ENCODE measurements around the gene ZFHX3. TPM values are rescaled to one million over a fixed set of nuclear protein-coding genes. Genes with fewer than 3 reads are reported as not detected.

The ZFHX3 gene
- polyA plus RNA-seq, 3 donors from 2014 or later: 0.05 to 1.4 (median 1.0) TPM

DNA sequence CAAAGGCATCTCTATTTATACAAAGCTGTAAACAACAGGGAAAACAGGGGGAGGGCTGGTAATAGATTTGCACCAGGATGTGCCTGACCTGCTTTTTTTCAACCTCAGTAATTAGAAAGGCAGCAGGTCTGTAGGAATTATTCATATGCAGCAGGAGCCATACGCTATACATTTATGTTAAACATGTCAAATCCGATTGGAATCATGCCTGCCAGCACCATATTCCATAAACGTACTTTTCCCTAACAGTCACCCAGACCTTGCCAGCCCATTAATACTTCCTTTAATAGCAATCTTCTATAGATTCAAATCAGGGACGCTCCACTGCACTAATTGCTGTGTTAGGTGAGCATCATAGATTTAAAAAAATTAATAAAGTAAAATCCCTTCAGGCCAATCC is 223.9 kb downstream of the ZFHX3 start:
- H3K27ac Mint-ChIP-seq: no peak overlapping the region
- peaks cover 0 to 2% (median 0%) of the 10 kb centered on the region in 3 donors for H3K27me3 Mint-ChIP-seq (ENCODE audit: low read depth in 3 of 3)
- no peak overlapping the region for H3K4me3 Mint-ChIP-seq
- no peak for DNase-seq
- no peaks in the 10 kb centered on the region for H3K9me3 Mint-ChIP-seq
- no peaks in the 10 kb centered on the region for H3K4me1 Mint-ChIP-seq
- no peaks in the 10 kb centered on the region for H3K36me3 Mint-ChIP-seq

DNA sequence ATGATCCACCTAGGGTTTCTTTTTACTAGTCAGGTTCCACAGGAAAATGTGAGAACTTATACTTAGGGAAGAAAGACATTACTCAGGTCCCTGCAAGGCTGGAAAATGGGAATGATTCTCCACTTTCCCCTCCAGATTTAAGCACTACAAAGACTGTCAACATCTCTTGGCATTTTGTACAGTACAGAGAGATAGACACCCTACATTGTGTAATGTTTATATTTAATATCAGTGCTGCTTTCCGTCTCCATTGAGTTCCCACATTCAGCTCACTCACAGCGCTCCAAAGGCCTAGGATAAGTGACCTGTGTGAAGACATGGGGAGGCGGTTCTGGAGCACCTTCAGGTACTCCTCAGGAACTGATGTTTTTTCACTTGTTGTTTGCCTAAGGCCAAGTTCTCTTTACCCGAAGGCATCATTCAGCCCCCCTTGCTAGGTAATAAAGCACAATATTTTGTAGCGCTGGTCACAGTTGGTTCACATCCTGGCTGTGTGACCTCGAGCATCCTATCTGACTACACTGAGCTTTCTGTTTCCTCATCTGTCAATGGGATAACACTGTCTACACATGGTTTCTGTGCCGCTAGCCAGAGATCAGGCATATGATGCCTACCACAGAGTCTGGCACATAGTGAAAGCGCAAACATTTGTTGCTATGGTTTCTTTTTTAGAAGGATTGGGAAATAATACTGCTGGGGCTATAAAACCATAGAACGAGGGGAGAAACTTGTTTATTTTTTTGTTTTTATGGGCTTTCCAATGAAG is 226.6 kb downstream of the ZFHX3 start:
- Mint-ChIP-seq H3K4me1 (no peaks in the 10 kb centered on the region), H3K36me3 (no peaks in the 10 kb centered on the region), H3K9me3 (no peaks in the 10 kb centered on the region), H3K4me3 (no peak overlapping the region), H3K27me3 (ENCODE audit: low read depth in 3 of 3) (peaks cover 0 to 2% (median 0%) of the 10 kb centered on the region in 3 donors), H3K27ac (no peak overlapping the region)
- DNase-seq: no peak

GRCh38 chr16:72819345-72819744 is 228.6 kb downstream of the ZFHX3 start:
- Mint-ChIP-seq H3K9me3 (no peaks in the 10 kb centered on the region), H3K27me3 (ENCODE audit: low read depth in 3 of 3) (peaks cover 0 to 2% (median 0%) of the 10 kb centered on the region in 3 donors), H3K27ac (no peak overlapping the region), H3K4me3 (no peak overlapping the region), H3K4me1 (peaks cover 3 to 5% of the 10 kb centered on the region in 2 donors), H3K36me3 (no peaks in the 10 kb centered on the region)
- DNase-seq: no peak

DNA sequence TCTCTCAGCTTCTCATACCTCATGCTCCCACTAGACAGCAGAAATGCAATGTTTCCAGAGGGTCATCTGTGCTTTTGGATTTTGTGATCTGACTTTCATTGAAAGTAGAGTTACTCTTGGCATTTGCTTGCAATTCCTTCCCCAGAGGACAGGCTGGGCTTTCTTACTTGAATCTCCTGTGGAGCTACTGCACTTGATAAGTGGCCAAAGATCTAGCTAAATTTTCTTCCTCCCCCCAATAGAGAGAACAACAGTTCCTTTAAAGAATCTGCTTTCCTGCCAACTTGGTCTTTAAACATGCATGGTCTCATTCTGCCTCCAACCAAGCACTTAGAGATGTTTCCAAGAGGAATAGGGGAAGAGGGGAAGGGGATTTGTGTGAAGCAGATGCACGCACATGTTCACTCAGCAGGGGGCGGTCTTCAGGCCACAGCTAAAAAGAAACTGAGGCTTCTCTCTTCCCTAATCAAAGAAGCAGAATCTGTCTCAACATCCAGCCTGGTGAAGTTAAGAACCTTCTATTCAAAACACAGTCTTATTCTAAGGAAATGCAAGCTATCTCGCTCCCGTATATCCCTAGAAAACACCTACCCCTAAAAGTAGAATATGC is 229.6 kb downstream of the ZFHX3 start:
- Mint-ChIP-seq H3K36me3 (no peaks in the 10 kb centered on the region), H3K4me1 (peaks cover 3 to 10% of the 10 kb centered on the region in 2 donors), H3K27ac (no peak overlapping the region)

DNA sequence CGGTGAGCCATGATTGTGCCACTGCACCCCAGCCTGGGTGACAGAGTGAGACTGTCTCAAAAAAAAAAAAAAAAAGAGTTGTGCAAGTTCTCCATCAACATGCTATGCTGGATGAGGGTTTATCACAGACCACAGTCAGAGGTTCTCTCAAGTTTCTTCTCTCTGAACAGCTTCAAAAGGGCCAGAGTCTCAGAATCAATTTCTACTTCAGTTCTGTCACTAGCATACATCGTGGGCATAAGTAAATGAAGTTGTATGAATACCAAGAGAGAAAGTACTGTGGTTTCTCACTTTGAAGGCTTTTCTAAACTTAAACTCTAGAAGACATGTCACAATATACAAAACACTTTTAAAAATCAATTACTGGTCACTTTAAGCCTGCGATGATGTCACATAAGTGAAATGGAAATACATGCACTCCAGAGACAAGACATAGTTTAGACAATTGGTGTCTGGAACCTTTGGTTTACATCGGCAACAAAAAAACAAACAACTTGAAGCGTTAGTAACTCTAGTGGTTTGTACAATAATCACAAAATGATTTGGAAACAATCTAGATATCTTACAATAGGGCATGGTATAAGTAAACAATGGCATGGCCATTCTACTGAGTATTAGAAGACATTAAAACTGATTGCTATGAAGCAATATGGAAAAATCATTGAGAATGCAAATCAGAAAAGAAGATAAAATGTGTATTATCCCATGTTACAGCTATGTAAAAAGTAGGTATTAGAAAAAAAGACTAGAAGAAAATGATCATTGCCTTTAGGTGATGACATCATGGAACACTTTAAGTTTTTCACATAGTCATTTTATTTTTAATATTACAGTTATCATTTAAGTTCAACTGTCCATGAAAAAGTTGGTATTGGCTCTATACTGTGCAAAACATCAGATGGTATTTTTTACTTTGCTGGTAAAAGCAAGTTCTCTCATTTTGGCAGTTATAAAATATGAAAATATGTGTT is 232.3 kb downstream of the ZFHX3 start:
- H3K27me3 Mint-ChIP-seq (ENCODE audit: low read depth in 3 of 3): peaks cover 0 to 2% (median 0%) of the 10 kb centered on the region in 3 donors
- H3K4me3 Mint-ChIP-seq: no peak overlapping the region
- no peak for DNase-seq
- H3K36me3 Mint-ChIP-seq: peaks cover 0 to 5% (median 0%) of the 10 kb centered on the region in 3 donors
- H3K9me3 Mint-ChIP-seq: no peaks in the 10 kb centered on the region
- H3K4me1 Mint-ChIP-seq: peaks cover 3 to 10% of the 10 kb centered on the region in 2 donors
- H3K27ac Mint-ChIP-seq: peak overlapping the region in 1 of 6 donors; percentile 24

More for the DNA sequence above, 229.6 kb downstream of the ZFHX3 start:
- H3K9me3 Mint-ChIP-seq: no peaks in the 10 kb centered on the region
- peaks cover 0 to 2% (median 0%) of the 10 kb centered on the region in 3 donors for H3K27me3 Mint-ChIP-seq (ENCODE audit: low read depth in 3 of 3)
- DNase-seq: no peak
- H3K4me3 Mint-ChIP-seq: no peak overlapping the region

DNA sequence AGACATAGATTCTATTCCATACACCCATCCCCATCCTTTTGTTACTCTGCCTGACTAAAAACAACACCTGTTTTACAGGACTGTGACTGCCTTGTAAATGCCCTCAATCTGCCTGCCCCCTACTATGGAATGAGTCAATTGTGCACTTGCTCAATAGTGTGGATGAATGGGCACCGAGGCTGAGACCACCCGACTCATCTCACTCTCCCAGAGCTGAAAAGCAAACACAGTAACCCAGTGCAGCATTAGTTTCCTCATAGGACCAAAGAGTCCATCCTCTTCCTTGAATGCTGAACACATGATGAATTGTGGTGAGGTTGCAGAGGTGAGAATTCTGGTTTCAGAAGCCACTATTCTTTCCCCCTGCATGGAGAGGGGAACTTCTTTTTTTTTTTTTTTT is 233.7 kb downstream of the ZFHX3 start:
- peaks cover 0 to 2% (median 0%) of the 10 kb centered on the region in 3 donors for H3K27me3 Mint-ChIP-seq (ENCODE audit: low read depth in 3 of 3)
- H3K4me3 Mint-ChIP-seq: no peak overlapping the region
- H3K9me3 Mint-ChIP-seq: no peaks in the 10 kb centered on the region
- DNase-seq: no peak
- H3K36me3 Mint-ChIP-seq: peaks cover 0 to 5% (median 0%) of the 10 kb centered on the region in 3 donors
- H3K4me1 Mint-ChIP-seq: peaks cover 3 to 10% of the 10 kb centered on the region in 2 donors
- H3K27ac Mint-ChIP-seq: no peak overlapping the region

DNA sequence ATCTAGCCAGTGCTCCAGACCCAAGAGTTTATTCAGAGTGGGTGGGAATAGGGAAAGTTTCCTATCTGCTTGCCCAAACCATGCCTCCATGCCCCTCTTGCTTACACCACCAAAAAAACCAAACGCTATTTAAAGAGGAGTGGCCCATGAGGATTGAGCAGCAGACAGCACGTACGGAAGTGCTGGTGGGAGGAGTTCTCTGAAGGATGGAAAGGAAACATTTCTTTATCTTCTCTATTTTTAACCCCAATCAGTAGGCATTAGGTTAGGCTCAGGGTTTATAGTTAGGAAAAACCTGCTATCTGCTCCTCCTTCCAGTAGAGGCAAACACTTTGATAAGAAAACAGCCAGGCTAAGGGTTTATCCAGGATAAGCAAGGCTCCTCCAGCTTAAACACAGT is 235.3 kb downstream of the ZFHX3 start:
- Mint-ChIP-seq H3K4me3 (no peak overlapping the region), H3K4me1 (peaks cover 3 to 10% of the 10 kb centered on the region in 2 donors), H3K27me3 (ENCODE audit: low read depth in 3 of 3) (peaks cover 0 to 2% (median 0%) of the 10 kb centered on the region in 3 donors), H3K36me3 (peaks cover 0 to 5% (median 0%) of the 10 kb centered on the region in 3 donors), H3K9me3 (no peaks in the 10 kb centered on the region), H3K27ac (no peak overlapping the region)
- DNase-seq: no peak

- DNase-seq: no peak
- Mint-ChIP-seq H3K27ac (no peak overlapping the region), H3K36me3 (peaks cover 0 to 5% (median 0%) of the 10 kb centered on the region in 3 donors), H3K27me3 (ENCODE audit: low read depth in 3 of 3) (peaks cover 0 to 2% (median 0%) of the 10 kb centered on the region in 3 donors), H3K4me1 (peaks cover 3 to 10% of the 10 kb centered on the region in 2 donors), H3K9me3 (no peaks in the 10 kb centered on the region), H3K4me3 (no peak overlapping the region)
These were observed 236.1 kb downstream of the ZFHX3 start for GRCh38 chr16:72811876-72812275.

DNA sequence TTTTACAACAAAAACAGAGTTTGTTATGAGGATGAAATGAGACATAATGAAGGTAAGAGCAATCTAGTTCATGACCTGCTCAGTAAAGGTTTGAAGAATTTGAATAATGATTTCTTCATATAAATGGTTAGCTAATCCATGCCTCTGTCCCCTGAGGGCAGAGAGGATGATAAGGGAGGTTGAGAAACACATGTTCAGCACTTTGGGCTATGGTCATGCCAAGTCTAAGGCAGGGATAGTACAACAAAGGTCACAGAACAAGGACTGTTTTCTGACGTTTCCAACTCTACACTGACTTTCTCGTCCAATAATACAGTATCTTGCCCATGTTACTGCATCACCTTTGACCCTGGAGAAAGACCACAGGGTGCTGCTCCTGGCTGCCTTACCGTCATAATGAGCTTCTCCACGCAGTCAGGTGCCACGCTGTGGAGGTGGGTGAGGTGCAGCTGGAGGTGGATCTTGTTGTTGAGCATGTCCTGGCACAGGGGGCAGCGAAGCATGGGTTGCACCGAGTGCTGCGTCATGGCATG is 236.7 kb downstream of the ZFHX3 start:
- Mint-ChIP-seq H3K27me3 (ENCODE audit: low read depth in 3 of 3) (peaks cover 0 to 2% (median 0%) of the 10 kb centered on the region in 3 donors), H3K4me3 (no peak overlapping the region), H3K36me3 (peaks cover 0 to 5% (median 0%) of the 10 kb centered on the region in 3 donors), H3K9me3 (no peaks in the 10 kb centered on the region), H3K4me1 (peaks cover 3 to 10% of the 10 kb centered on the region in 2 donors), H3K27ac (no peak overlapping the region)
- DNase-seq: no peak

- peaks cover 5 to 10% of the 10 kb centered on the region in 2 donors for H3K4me1 Mint-ChIP-seq
- no peaks in the 10 kb centered on the region for H3K9me3 Mint-ChIP-seq
- no peak overlapping the region for H3K27ac Mint-ChIP-seq
- H3K36me3 Mint-ChIP-seq: peaks cover 0 to 5% (median 0%) of the 10 kb centered on the region in 3 donors
- no peak for DNase-seq
- peaks cover 0 to 2% (median 0%) of the 10 kb centered on the region in 3 donors for H3K27me3 Mint-ChIP-seq (ENCODE audit: low read depth in 3 of 3)
- H3K4me3 Mint-ChIP-seq: no peak overlapping the region
These were observed 237.4 kb downstream of the ZFHX3 start for GRCh38 chr16:72810480-72810879.

DNA sequence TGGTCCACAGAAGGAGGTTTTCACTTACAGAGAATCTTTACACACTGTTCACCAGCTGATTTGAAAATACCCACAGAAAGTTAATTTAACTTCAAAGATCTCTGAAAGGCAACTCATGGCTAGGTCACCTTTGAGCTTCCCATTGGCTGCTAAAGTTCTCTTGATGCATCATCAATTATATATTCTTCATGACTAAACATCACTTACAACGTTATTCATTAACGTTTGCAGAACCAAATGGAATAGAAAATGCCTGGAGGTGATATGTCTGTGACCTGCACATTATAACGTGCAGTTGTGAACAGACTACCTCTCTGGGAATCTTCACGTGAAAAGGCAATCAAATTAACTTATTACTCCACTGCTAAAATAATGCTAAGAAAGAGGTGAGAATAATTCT is 238.5 kb downstream of the ZFHX3 start:
- Mint-ChIP-seq H3K9me3 (no peaks in the 10 kb centered on the region), H3K4me3 (no peak overlapping the region), H3K36me3 (peaks cover 0 to 5% (median 0%) of the 10 kb centered on the region in 3 donors), H3K4me1 (peaks cover 2 to 5% of the 10 kb centered on the region in 2 donors), H3K27me3 (ENCODE audit: low read depth in 3 of 3) (no peaks in the 10 kb centered on the region), H3K27ac (no peak overlapping the region)
- DNase-seq: no peak

GRCh38 chr16:72808754-72809153 is 239.2 kb downstream of the ZFHX3 start:
- Mint-ChIP-seq H3K4me1 (peaks cover 0 to 2% of the 10 kb centered on the region in 2 donors), H3K36me3 (peaks cover 0 to 5% (median 0%) of the 10 kb centered on the region in 3 donors)

DNA sequence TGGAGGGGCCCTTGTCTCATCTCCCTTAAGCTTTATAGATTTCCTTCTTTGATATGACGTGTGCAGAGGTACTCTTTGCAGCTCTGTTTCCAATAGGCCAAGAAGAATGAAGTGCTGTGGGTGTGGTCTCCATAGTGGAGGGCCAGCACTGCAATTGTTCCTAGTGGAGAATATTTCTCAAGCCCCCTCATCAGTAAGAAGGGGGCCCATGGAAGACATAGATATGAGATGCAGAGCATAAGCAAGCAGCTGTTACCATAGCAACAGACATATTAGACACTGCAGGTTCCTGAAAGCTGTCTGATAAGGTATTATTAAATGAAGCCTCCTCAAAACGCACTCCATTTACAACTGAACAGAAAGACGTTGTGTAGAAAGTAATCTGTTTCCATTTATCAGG is 240.7 kb downstream of the ZFHX3 start:
- H3K27me3 Mint-ChIP-seq (ENCODE audit: low read depth in 3 of 3): peaks cover 0 to 2% (median 0%) of the 10 kb centered on the region in 3 donors
- H3K36me3 Mint-ChIP-seq: peaks cover 0 to 5% (median 0%) of the 10 kb centered on the region in 3 donors
- no peak overlapping the region for H3K27ac Mint-ChIP-seq
- no peak overlapping the region for H3K4me3 Mint-ChIP-seq
- no peak for DNase-seq
- no peaks in the 10 kb centered on the region for H3K9me3 Mint-ChIP-seq
- peaks cover 0 to 2% of the 10 kb centered on the region in 2 donors for H3K4me1 Mint-ChIP-seq

More at GRCh38 chr16:72808754-72809153, 239.2 kb downstream of the ZFHX3 start:
- Mint-ChIP-seq H3K27me3 (ENCODE audit: low read depth in 3 of 3) (no peaks in the 10 kb centered on the region), H3K9me3 (no peaks in the 10 kb centered on the region), H3K27ac (no peak overlapping the region), H3K4me3 (no peak overlapping the region)
- DNase-seq: no peak
